NCI-H2029 treated with DMSO at 0.1 percent for 48 hours (cell line): Measurements from ENCODE around the gene P2RY13.

Experiments used
- DNase-seq: peaks from one replicate; lab custom pipeline; 2025; lab: John Stamatoyannopoulos, UW

Gene P2RY13

DNA sequence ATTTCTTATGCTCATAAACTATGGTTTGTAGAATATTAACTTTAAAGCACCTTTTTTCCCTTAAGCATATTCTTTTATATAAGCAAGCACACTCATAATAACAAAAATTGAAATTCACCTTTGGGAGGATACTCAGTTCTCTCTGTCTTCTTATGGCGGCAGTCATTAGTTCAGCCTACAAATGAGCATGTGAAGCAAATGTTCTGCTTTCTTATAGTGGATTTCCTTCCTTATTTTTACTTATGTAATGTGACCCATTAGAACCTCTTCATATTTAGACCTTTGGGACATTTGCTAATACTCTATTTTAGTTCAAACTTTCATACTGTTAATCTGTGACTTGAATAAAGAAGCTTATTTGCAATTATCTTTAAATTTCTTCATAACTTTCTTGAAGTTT is at the start of gene P2RY13:
TSS of gene P2RY13 (minus strand) at position 187 of the 400 bp plus-strand sequence. CDS start at position 166, 21 bp downstream.
- no peak for DNase-seq

GRCh38 chr3:151377768-151378385 is 48.5 kb upstream of the P2RY13 start:
- DNase-seq: no peak

DNA sequence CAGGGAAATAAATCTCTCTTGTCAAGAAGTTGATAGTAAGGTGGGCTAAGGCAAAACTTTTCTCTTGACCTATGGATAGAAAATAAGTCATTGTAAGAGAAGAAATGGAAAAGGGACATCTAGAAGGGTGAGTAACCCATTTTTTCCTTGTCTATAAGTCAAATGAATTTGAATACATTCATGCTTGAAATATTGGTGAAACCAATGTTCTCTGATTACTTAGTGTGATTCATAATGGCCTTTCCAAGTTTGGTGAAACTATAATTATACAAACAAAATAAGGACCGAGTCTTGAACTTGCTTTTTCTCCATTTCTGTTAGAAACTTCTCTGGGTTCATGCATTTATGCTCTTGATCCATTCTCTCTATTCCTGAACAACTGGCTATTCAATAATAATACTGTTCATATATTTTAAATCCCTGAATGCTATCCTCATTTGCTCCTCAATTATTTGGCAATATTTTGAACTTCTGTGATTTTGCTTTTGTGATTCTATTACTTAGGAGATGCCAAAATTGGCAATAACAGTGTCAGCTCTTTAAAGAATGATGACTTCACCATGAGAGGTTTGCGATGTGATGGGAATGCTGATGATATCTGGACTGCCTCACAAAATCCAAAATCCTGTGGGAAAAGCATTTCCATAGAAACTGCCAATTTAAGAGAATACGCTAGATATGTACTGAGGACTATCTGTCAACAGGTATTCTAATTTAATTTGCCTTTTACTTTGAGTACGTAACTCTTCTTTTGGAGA is 42.9 kb upstream of the P2RY13 start:
- no peak for DNase-seq

GRCh38 chr3:151371526-151371925 is 42.2 kb upstream of the P2RY13 start:
- DNase-seq: no peak

- no peak for DNase-seq
Measured at GRCh38 chr3:151367448-151367847, 38.1 kb upstream of the P2RY13 start.

DNA sequence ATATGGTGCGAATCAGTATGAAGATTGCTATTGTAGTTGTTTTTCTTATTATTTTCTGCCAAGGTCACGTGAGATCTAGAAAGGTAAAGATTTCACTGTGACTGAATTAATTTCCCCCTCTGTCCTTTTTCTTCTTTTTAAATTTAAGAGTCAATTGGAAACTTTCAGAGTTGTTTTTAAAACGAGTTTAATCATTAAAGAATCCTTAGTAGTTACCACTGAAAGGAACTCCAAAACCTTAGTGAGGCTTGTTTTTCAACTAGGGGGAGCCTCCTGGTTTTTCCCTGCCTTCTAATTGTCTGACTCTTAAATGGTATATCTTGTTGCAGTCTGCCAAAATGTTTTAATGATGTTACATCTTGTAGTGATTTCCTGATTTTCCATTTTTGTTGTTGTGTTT is 37.6 kb upstream of the P2RY13 start:
- DNase-seq: no peak

- DNase-seq: no peak
Measured at GRCh38 chr3:151362751-151363174, 33.4 kb upstream of the P2RY13 start.

- no peak for DNase-seq
Measured at GRCh38 chr3:151357463-151357850, 28.1 kb upstream of the P2RY13 start.

- DNase-seq: no peak
Measured at GRCh38 chr3:151356794-151357462, 27.6 kb upstream of the P2RY13 start.

- DNase-seq: no peak
Measured at GRCh38 chr3:151351648-151352047, 22.3 kb upstream of the P2RY13 start.

- no peak for DNase-seq
Measured at GRCh38 chr3:151351219-151351618, 21.9 kb upstream of the P2RY13 start.

DNA sequence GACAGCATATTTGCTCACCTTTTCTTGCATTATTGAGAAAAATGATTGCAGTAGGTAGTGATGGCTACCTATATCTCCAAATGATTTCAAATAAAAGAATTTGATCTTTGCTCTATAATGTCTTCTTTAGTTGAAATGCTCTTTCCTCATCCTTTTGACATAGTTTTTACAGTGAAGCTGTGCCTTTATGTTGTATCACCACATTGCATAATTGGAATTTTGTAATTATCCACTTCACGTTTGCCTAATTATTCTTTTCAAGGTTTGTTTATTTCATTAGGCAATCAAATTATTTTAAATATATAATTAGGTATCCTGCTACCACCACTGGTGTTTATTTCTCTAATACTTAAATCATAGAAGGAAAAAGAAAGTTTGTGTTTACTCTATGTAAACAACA is 21.3 kb upstream of the P2RY13 start:
- no peak for DNase-seq

GRCh38 chr3:151347432-151347831 is 18.1 kb upstream of the P2RY13 start:
- no peak for DNase-seq

DNA sequence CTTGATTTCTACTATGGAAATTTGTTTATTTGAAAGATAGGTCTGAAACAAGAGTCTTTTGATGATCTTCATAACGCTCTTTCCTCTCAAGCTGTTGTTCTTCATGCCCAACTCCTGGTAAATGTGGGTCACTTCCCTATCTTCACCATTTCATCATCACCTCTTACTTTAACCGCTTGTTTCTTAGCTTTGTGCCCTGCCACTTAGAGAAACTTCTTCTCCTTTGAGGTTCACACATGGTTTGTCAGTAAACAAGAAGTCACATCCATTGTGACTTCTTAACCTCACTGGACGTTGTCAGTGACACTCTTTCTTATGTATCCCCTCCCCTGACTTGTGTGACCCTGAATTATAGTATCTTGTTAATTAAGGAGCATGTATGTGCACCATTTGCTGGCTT is 16.9 kb upstream of the P2RY13 start:
- no peak for DNase-seq

DNA sequence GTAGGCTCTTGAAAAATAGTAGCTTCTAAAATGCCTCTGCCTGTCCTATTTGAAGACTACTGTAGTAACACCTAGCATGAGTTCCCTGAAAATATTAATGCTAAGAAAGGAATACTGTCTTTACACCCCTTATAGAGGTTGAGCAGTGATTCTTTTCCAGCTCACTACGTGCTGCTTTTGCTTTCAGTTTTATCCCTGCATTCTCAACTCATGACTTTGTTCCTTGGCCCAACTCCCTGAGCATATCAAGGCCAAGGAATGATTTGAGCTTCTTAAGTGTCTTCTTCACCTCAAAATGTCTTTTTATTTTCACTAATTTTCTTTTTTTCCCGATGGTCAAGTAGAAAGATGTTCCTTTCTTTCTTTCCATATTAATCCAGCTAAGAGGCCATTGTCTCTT is 16.5 kb upstream of the P2RY13 start:
- DNase-seq: no peak

DNA sequence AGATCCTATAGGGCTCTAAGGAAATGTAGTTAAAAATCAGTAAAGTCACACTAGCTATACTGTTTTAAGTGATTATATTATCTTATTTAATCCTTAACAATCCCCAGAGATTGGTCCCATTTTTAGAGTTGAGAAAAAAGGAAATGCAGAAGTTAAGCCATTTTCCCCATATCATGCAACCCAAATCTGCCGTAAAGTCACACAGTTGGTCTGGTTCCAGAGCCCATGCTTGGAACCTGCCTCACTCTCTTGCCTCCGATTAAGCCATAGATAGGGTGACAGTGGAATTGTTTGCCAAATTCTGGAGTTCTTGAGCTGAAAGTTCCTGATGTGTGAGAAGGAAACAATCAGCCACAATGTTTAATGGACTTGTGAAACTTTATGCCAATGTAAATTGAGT is 2.3 kb upstream of the P2RY13 start:
- DNase-seq: no peak

GRCh38 chr3:151330899-151331298 is 1.6 kb upstream of the P2RY13 start:
- no peak for DNase-seq

DNA sequence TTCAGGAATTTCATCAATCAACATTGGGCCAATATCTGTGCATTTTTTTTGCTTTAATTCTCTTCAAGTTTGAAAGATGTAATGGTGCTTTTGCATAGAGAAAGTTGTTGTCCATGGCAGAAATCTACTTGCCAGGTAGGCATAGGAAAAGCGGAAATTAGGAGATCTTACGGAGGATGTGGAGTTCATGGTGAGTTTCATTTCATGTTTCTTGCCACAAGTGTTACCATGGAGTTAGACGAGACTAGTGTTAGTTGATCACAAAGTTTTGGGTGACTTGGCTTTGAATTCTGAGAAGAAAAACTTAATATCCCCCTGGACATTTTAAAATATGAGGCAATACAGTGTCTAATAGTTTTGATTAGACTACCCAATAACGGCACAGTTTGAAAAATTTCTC is 1.0 kb upstream of the P2RY13 start:
- no peak for DNase-seq

- no peak for DNase-seq
Measured at GRCh38 chr3:151328298-151328995, 902 bp downstream of the P2RY13 start.

DNA sequence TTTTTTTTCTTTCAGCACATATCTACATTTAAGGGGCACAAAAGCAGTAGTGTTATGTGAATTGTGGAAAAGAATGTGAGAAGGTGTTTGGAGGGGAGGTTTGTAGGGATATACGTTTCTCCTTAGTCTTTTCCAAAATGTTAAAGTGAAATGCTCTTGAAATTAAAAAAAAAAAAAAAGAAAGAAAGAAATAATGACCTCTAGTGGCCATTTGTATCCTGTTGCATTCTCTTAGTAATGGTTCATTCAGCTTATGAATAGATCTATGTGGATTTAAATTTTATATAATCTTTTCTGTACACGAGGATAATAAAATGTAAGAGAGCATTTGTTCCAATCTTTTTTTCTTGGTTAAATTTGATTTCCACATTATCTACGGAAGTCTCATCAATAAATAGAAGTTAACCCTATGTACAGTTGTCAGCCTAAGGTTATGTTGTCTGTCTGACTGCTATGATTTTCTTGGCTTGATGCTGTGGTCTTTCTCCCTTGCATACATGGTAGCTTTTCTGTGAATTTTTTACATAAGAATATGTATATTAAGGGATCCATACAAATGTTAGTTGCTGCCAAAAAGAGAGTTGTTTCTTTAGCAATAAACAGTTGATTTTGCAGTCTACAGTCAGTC is 1.7 kb downstream of the P2RY13 start:
- no peak for DNase-seq

GRCh38 chr3:151322511-151322910 is 6.8 kb downstream of the P2RY13 start:
- no peak for DNase-seq

DNA sequence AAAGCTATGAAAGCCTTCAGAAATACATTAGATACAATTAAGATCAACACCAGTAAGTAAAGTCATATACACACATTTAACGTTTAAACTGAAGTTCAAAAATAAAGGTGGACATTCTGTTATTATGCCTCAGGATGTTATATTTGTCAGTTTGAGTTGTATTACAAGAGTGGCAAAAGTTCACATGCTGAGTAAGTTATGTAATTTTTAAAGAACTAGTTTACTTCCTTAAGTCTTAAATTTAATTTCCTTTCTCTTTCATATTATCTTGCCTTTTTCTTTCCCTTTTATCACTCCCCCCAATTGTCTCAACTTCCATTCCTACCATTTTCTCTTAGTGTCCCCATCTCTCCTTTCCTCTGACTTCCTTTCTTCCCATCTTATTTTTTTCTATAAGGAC is 7.8 kb downstream of the P2RY13 start:
- DNase-seq: no peak
